Caco-2 (cell line): ENCODE data around the gene TFAP2C. TPM values are rescaled to one million over a fixed set of nuclear protein-coding genes. Genes with fewer than 3 reads are reported as not detected.

ENCODE experiments used
- BruUV-seq: library from RNA; stranded (reverse); fragments of 400-500 nt; replicated peaks from 2 replicates; lab custom pipeline; 2021; lab: Mats Ljungman, UMichigan
- CTCF ChIA-PET: fragments of 300-600 bp; sonication (Branson Sonifier 250); formaldehyde crosslinking; loops from one replicate; lab custom pipeline; 2022; ENCODE audit warnings: antibody characterized with exemption; lab: Charles Lee
- POLR2A ChIA-PET: fragments of 300-600 bp; sonication (Branson Sonifier 250); formaldehyde crosslinking; loops from one replicate; lab custom pipeline; 2022; ENCODE audit warnings: antibody characterized with exemption; lab: Charles Lee
- DNase-seq, 2 experiments: peaks; one replicate each; pipeline versions ENCODE4 v3.0.0 to v3.0.0-alpha.2; 2020 to 2022
- H3K27me3 ChIP-seq: replicated peaks from 2 replicates; pipeline ENCODE4 v1.6.0; 2011; ENCODE audit warnings: low read length; ENCODE audit not compliant: control insufficient read depth, insufficient read depth
- H3K36me3 ChIP-seq: 2 replicates; pipeline ENCODE4 v1.5.1; 2011; ENCODE audit warnings: low read length; ENCODE audit not compliant: control insufficient read depth, insufficient read depth
- H3K4me1 ChIP-seq: fragments of 250-450 bp; sonication (Bioruptor Pico); 2 replicates; pipeline ENCODE4 v1.5.1; 2020; ENCODE audit warnings: mild to moderate bottlenecking
- H3K4me3 ChIP-seq: 2 replicates; pipeline ENCODE4 v1.5.1; 2011; ENCODE audit warnings: low read depth, mild to moderate bottlenecking, control low read depth, low read length
- H3K9me3 ChIP-seq: fragments of 250-450 bp; sonication (Bioruptor Pico); 2 replicates; pipeline ENCODE4 v1.5.1; 2020; ENCODE audit warnings: mild to moderate bottlenecking, moderate library complexity
- H3K27ac Mint-ChIP-seq: one replicate; pipeline ENCODE4 v1.8.0; 2022; ENCODE audit warnings: mixed read lengths; ENCODE audit not compliant: unreplicated experiment
- H3K27me3 Mint-ChIP-seq: one replicate; pipeline ENCODE4 v1.8.0; 2022; ENCODE audit warnings: mixed read lengths; ENCODE audit not compliant: insufficient read depth, unreplicated experiment
- H3K36me3 Mint-ChIP-seq: one replicate; pipeline ENCODE4 v1.8.0; 2022; ENCODE audit warnings: mild to moderate bottlenecking, mixed read lengths; ENCODE audit not compliant: insufficient read depth, unreplicated experiment
- H3K4me1 Mint-ChIP-seq: one replicate; pipeline ENCODE4 v1.8.0; 2022; ENCODE audit warnings: low read depth, mixed read lengths; ENCODE audit not compliant: unreplicated experiment
- H3K4me3 Mint-ChIP-seq: one replicate; pipeline ENCODE4 v1.8.0; 2022; ENCODE audit warnings: mild to moderate bottlenecking, moderate library complexity, mixed read lengths; ENCODE audit not compliant: unreplicated experiment
- H3K9me3 Mint-ChIP-seq: one replicate; pipeline ENCODE4 v1.8.0; 2022; ENCODE audit warnings: mixed read lengths; ENCODE audit not compliant: unreplicated experiment
- CTCF ChIP-seq, 2 experiments: fragments of 200-600 bp in 1 of 2; IDR thresholded peaks; 1 replicate in 1 of 2; 2 replicates in 1 of 2; pipeline versions ENCODE4 v1.5.1 to v1.8.0; 2011 to 2022; ENCODE audit warnings: antibody characterized with exemption in 1 of 2, control low read depth in 1 of 2, inconsistent platforms in 1 of 2, low read depth in 1 of 2, low read length in 1 of 2, mild to moderate bottlenecking in 1 of 2, moderate library complexity in 1 of 2; ENCODE audit not compliant: insufficient read depth in 1 of 2, severe bottlenecking in 1 of 2, unreplicated experiment in 1 of 2
- intact Hi-C: fragments of 100-400 bp; cut with micrococcal nuclease; formaldehyde crosslinking; loops from one replicate; pipeline ENCODE4 v1.10.0; 2022; ENCODE audit not compliant: unreplicated experiment
- total RNA-seq: library from RNA; stranded (reverse); gene quantifications from 2 replicates; pipeline ENCODE4 v1.2.3, GENCODE V29; 2022

Gene TFAP2C
- total RNA-seq, 1 experiment from 2014 or later, result 27.9 TPM

GRCh38 chr20:56627122-56628014 lies 1.7 kb upstream of the TFAP2C start:
- TF ChIP-seq CTCF (IDR thresholded peaks at IDR 0.05; ENCODE audit: insufficient read depth in 1 of 2, low read depth in 1 of 2, low read length in 1 of 2, severe bottlenecking in 1 of 2, unreplicated experiment in 1 of 2), result no peak
- BruUV-seq, result no TSS peak
- intact Hi-C loops, result loop anchor here (2.0 to 5.0 kb wide), 2 partner anchors 345 to 433 kb away; no protein-coding TSS in a partner anchor
- H3K27me3 ChIP-seq, result no peaks in the 10 kb centered on the region
- Mint-ChIP-seq H3K27ac (no peak overlapping the region), H3K27me3 (no peaks in the 10 kb centered on the region), H3K9me3 (no peaks in the 10 kb centered on the region), H3K36me3 (peaks cover 33% of the 10 kb centered on the region), H3K4me1 (peaks cover 13% of the 10 kb centered on the region), H3K4me3 (peak overlapping the region; percentile 79)
- H3K9me3 ChIP-seq, result no peaks in the 10 kb centered on the region
- DNase-seq, result no peak
- CTCF ChIA-PET, result interaction anchor here (1.0 to 3.3 kb wide), 7 partner anchors 11 to 433 kb away, joined by 3 to 23 read pairs (median 7); no protein-coding TSS in a partner anchor
- POLR2A ChIA-PET, result interaction anchor here (0.6 kb wide), 1 partner anchor 48 kb away, joined by 6 read pairs; no protein-coding TSS in a partner anchor
- H3K4me1 ChIP-seq, result peaks cover 11% of the 10 kb centered on the region; the same call in 1 of the 2 replicates
- no peaks in the 10 kb centered on the region for H3K36me3 ChIP-seq
- H3K4me3 ChIP-seq, result no peak overlapping the region

- Histone ChIP-seq H3K27me3 (no peaks in the 10 kb centered on the region), H3K4me3 (peak overlapping the region; percentile 75), H3K36me3 (no peaks in the 10 kb centered on the region), H3K9me3 (no peaks in the 10 kb centered on the region), H3K4me1 (peaks cover 11% of the 10 kb centered on the region; the same call in 1 of the 2 replicates)
- POLR2A ChIA-PET, result interaction anchor here (0.6 to 2.9 kb wide), 4 partner anchors 22 to 54 kb away, joined by 3 to 26 read pairs (median 7); no protein-coding TSS in a partner anchor
- Mint-ChIP-seq H3K4me3 (peak overlapping the region; percentile 79), H3K27ac (peak overlapping the region; percentile 64), H3K27me3 (no peaks in the 10 kb centered on the region), H3K36me3 (peaks cover 42% of the 10 kb centered on the region), H3K9me3 (no peaks in the 10 kb centered on the region), H3K4me1 (peaks cover 13% of the 10 kb centered on the region)
- BruUV-seq, result TSS peak; percentile 49
- CTCF ChIA-PET, result interaction anchor here (0.5 to 3.3 kb wide), 10 partner anchors 10 to 755 kb away, joined by 3 to 23 read pairs (median 5); no protein-coding TSS in a partner anchor
- peak in 1 of 2 experiments; percentile 23 for TF ChIP-seq CTCF (IDR thresholded peaks at IDR 0.05; ENCODE audit: insufficient read depth in 1 of 2, low read depth in 1 of 2, low read length in 1 of 2, severe bottlenecking in 1 of 2, unreplicated experiment in 1 of 2)
- peak; percentile 70 to 83 for DNase-seq
- intact Hi-C loops, result loop anchor here (2.0 to 5.0 kb wide), 2 partner anchors 344 to 433 kb away; no protein-coding TSS in a partner anchor
Measured at GRCh38 chr20:56628015-56628872, 862 bp upstream of the TFAP2C start.
